ENCODE data around the gene WNK3. TPM values are rescaled to one million over a fixed set of nuclear protein-coding genes. Genes with fewer than 3 reads are reported as not detected.
A peak's percentile ranks its signal among the peaks of the same experiment; 100 is the strongest.

WNK3 gene
- total RNA-seq (2014; rRNA removed; shearing (Covaris generic)) (not detected in 2 replicates), total RNA-seq (2022) (0.17 TPM in 1 of 2 replicates, not detected in the other), Bru-seq, nascent RNA (percentile 6 among the genes with signal in this experiment), BruChase-seq, experiment 1, labeled RNA remaining after a 6-hour chase (percentile 9 among the genes with signal in this experiment), BruChase-seq, experiment 2, labeled RNA remaining after a 2-hour chase (percentile 6 among the genes with signal in this experiment)
- long read RNA-seq, result 0 reads

GRCh38 chrX:54357414-54358377 is at the start of gene WNK3:
WNK3 (minus strand) TSS chrX:54358046.
- H3K9me2 ChIP-seq (ENCODE audit: insufficient read depth, low read length), result no peaks in the 10 kb centered on the region
- no peaks in the 10 kb centered on the region for H3K36me3 ChIP-seq (ENCODE audit: insufficient read depth, low read length)
- BruUV-seq (replicated peaks), result no TSS peak
- no peaks in the 10 kb centered on the region for H3K79me2 ChIP-seq (ENCODE audit: insufficient read depth, low read depth, low read length)
- DNase-seq (ENCODE audit: low spot score), result no peak
- no peak within 1 kb of the TSS for H3K27ac ChIP-seq (ENCODE audit: low read depth, low read length, poor library complexity, severe bottlenecking)
- no peak within 1 kb of the TSS for H3K4me2 ChIP-seq (ENCODE audit: low read length)
- H4K20me1 ChIP-seq (ENCODE audit: insufficient read depth, low read length), result no peaks in the 10 kb centered on the region
- H2AFZ ChIP-seq (ENCODE audit: low read length), result no peak within 1 kb of the TSS
- H3K9me3 ChIP-seq (ENCODE audit: low read length), result no peaks in the 10 kb centered on the region
- ChIA-PET CTCF (ENCODE audit: unreplicated experiment) (no interaction called here), POLR2A (no interaction called here)
- intact Hi-C loops (cut with micrococcal nuclease; ENCODE audit: unreplicated experiment), result no loop called here
- H3K4me1 ChIP-seq (ENCODE audit: insufficient read depth, low read length, poor library complexity, severe bottlenecking), result no peaks in the 10 kb centered on the region
- TF ChIP-seq, protein P1, sequence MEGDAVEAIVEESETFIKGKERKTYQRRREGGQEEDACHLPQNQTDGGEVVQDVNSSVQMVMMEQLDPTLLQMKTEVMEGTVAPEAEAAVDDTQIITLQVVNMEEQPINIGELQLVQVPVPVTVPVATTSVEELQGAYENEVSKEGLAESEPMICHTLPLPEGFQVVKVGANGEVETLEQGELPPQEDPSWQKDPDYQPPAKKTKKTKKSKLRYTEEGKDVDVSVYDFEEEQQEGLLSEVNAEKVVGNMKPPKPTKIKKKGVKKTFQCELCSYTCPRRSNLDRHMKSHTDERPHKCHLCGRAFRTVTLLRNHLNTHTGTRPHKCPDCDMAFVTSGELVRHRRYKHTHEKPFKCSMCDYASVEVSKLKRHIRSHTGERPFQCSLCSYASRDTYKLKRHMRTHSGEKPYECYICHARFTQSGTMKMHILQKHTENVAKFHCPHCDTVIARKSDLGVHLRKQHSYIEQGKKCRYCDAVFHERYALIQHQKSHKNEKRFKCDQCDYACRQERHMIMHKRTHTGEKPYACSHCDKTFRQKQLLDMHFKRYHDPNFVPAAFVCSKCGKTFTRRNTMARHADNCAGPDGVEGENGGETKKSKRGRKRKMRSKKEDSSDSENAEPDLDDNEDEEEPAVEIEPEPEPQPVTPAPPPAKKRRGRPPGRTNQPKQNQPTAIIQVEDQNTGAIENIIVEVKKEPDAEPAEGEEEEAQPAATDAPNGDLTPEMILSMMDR (conservative IDR thresholded peaks at IDR 0.05; ENCODE audit: low read length), result no peak
- TF ChIP-seq EZH2phosphoT487 (IDR thresholded peaks at IDR 0.05; ENCODE audit: borderline replicate concordance, low read depth, low read length), result no peak
- H3K4me3 ChIP-seq (ENCODE audit: low read depth, low read length, poor library complexity, severe bottlenecking), result no peak within 1 kb of the TSS

DNA sequence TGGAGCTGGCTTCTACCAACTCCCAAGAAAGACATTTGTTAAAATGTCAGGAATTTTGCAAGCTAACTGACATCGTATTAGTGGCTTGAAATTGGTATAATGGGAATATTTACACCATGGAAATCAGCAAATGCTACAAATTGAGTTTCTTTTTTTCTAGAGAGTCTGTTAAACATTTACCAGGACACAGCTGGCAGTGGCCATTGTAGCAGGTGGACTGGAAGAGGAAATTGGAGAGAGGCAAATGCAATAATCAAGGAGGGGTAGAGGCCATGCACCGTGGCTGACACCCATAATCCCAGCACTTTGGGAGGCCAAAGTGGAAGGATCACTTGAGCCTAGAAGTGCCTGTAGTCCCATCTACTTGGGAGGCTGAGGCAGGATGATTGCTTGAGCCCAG is 49.4 kb upstream of the WNK3 start:
- Histone ChIP-seq H3K4me1 (ENCODE audit: insufficient read depth, low read length, poor library complexity, severe bottlenecking) (no peaks in the 10 kb centered on the region), H3K79me2 (ENCODE audit: insufficient read depth, low read depth, low read length) (no peaks in the 10 kb centered on the region), H3K9me2 (ENCODE audit: insufficient read depth, low read length) (no peaks in the 10 kb centered on the region), H3K9me3 (ENCODE audit: low read length) (no peaks in the 10 kb centered on the region), H3K4me2 (ENCODE audit: low read length) (no peak overlapping the region), H3K36me3 (ENCODE audit: insufficient read depth, low read length) (no peaks in the 10 kb centered on the region), H3K4me3 (ENCODE audit: low read depth, low read length, poor library complexity, severe bottlenecking) (no peak overlapping the region), H3K27ac (ENCODE audit: low read depth, low read length, poor library complexity, severe bottlenecking) (no peak overlapping the region), H4K20me1 (ENCODE audit: insufficient read depth, low read length) (no peaks in the 10 kb centered on the region), H2AFZ (ENCODE audit: low read length) (no peak overlapping the region)
- no peak for DNase-seq (ENCODE audit: low spot score)
- POLR2A ChIA-PET, result no interaction called here
- intact Hi-C loops (cut with micrococcal nuclease; ENCODE audit: unreplicated experiment), result no loop called here
- BruUV-seq (replicated peaks), result no TSS peak
- CTCF ChIA-PET (ENCODE audit: unreplicated experiment), result no interaction called here
- no peak for TF ChIP-seq EZH2phosphoT487 (IDR thresholded peaks at IDR 0.05; ENCODE audit: borderline replicate concordance, low read depth, low read length)

- H4K20me1 ChIP-seq (ENCODE audit: insufficient read depth, low read length), result no peaks in the 10 kb centered on the region
- H3K36me3 ChIP-seq (ENCODE audit: insufficient read depth, low read length), result no peaks in the 10 kb centered on the region
- H3K4me2 ChIP-seq (ENCODE audit: low read length), result no peak overlapping the region
- H2AFZ ChIP-seq (ENCODE audit: low read length), result no peak overlapping the region
- DNase-seq (ENCODE audit: low spot score), result no peak
- TF ChIP-seq, protein P1 (conservative IDR thresholded peaks at IDR 0.05; ENCODE audit: low read length), result no peak
- TF ChIP-seq EZH2phosphoT487 (IDR thresholded peaks at IDR 0.05; ENCODE audit: borderline replicate concordance, low read depth, low read length), result no peak
- POLR2A ChIA-PET, result no interaction called here
- intact Hi-C loops (cut with micrococcal nuclease; ENCODE audit: unreplicated experiment), result no loop called here
- no peaks in the 10 kb centered on the region for H3K9me2 ChIP-seq (ENCODE audit: insufficient read depth, low read length)
- no peaks in the 10 kb centered on the region for H3K9me3 ChIP-seq (ENCODE audit: low read length)
- H3K4me3 ChIP-seq (ENCODE audit: low read depth, low read length, poor library complexity, severe bottlenecking), result no peak overlapping the region
- H3K4me1 ChIP-seq (ENCODE audit: insufficient read depth, low read length, poor library complexity, severe bottlenecking), result no peaks in the 10 kb centered on the region
- no TSS peak for BruUV-seq (replicated peaks)
- CTCF ChIA-PET (ENCODE audit: unreplicated experiment), result no interaction called here
- H3K79me2 ChIP-seq (ENCODE audit: insufficient read depth, low read depth, low read length), result no peaks in the 10 kb centered on the region
- H3K27ac ChIP-seq (ENCODE audit: low read depth, low read length, poor library complexity, severe bottlenecking), result no peak overlapping the region
These were observed 39.3 kb upstream of the WNK3 start for GRCh38 chrX:54397113-54397512.
